Neural cell (in vitro differentiated cells): ENCODE data around the gene AXL. TPM values are rescaled to one million over a fixed set of nuclear protein-coding genes. Genes with fewer than 3 reads are reported as not detected.

Experiments
- H2AFZ ChIP-seq: fragments of 200-600, 300-800 bp; sonication (generic), shearing (Covaris generic); 2 replicates; pipeline ENCODE4 v1.6.0; 2014; ENCODE audit warnings: low read depth, mild to moderate bottlenecking, antibody characterized with exemption, low read length, moderate library complexity
- H3F3A ChIP-seq: fragments of 200-600 bp; shearing (Covaris generic); 2 replicates; pipeline ENCODE4 v1.6.1; 2016; ENCODE audit warnings: mild to moderate bottlenecking, moderate library complexity, mixed read lengths, antibody characterized with exemption, low read length; ENCODE audit not compliant: insufficient read depth, poor library complexity, severe bottlenecking
- H3K27ac ChIP-seq: fragments of 200-600, 300-800 bp; sonication (generic), shearing (Covaris generic); 2 replicates; pipeline ENCODE4 v1.5.1; 2014; ENCODE audit warnings: mild to moderate bottlenecking, low read length, moderate library complexity
- H3K27me3 ChIP-seq: fragments of 300-800, 200-600 bp; sonication (generic), shearing (Covaris generic); 2 replicates; pipeline ENCODE4 v1.6.0; 2014; ENCODE audit warnings: mild to moderate bottlenecking, low read depth, low read length, moderate library complexity; ENCODE audit not compliant: insufficient read depth
- H3K36me3 ChIP-seq: fragments of 300-800, 200-600 bp; sonication (generic), shearing (Covaris generic); 2 replicates; pipeline ENCODE4 v1.5.1; 2014; ENCODE audit warnings: mild to moderate bottlenecking, antibody characterized with exemption, low read length, moderate library complexity; ENCODE audit not compliant: insufficient read depth
- H3K4me2 ChIP-seq: fragments of 300-800, 200-600 bp; sonication (generic), shearing (Covaris generic); 2 replicates; pipeline ENCODE4 v1.6.0; 2014; ENCODE audit warnings: mild to moderate bottlenecking, low read length
- H3K4me3 ChIP-seq: fragments of 300-800, 200-600 bp; sonication (generic), shearing (Covaris generic); 2 replicates; pipeline ENCODE4 v1.5.1; 2014; ENCODE audit warnings: mild to moderate bottlenecking, low read length, moderate library complexity
- H3K79me2 ChIP-seq: fragments of 200-600 bp; shearing (Covaris generic); replicated peaks from 2 replicates; pipeline ENCODE4 v1.6.0; 2014; ENCODE audit warnings: mild to moderate bottlenecking, low read length, moderate library complexity; ENCODE audit not compliant: insufficient read depth
- H3K9ac ChIP-seq: fragments of 300-800, 200-600 bp; sonication (generic), shearing (Covaris generic); 2 replicates; pipeline ENCODE4 v1.6.1; 2016; ENCODE audit warnings: mild to moderate bottlenecking, low read length, mixed read lengths
- H3K9me2 ChIP-seq: fragments of 200-600 bp; shearing (Covaris generic); 2 replicates; pipeline ENCODE4 v1.6.1; 2016; ENCODE audit warnings: mild to moderate bottlenecking, low read length, mixed read lengths; ENCODE audit not compliant: insufficient read depth
- H3K9me3 ChIP-seq: fragments of 200-600, 300-800 bp; sonication (generic), shearing (Covaris generic); 2 replicates; pipeline ENCODE4 v1.6.1; 2016; ENCODE audit warnings: mild to moderate bottlenecking, mixed run types, low read length, moderate library complexity, mixed read lengths
- H4K20me1 ChIP-seq: fragments of 200-600 bp; shearing (Covaris generic); 2 replicates; pipeline ENCODE4 v1.6.1; 2016; ENCODE audit warnings: mild to moderate bottlenecking, mixed run types; ENCODE audit not compliant: insufficient read depth
- CTCF ChIP-seq: fragments of 450-650 bp; IDR thresholded peaks from 2 replicates; pipeline ENCODE4 v1.5.1; 2014; ENCODE audit warnings: antibody characterized with exemption, mild to moderate bottlenecking, moderate library complexity; ENCODE audit not compliant: poor library complexity, severe bottlenecking
- EP300 ChIP-seq: fragments of 450-650 bp; conservative IDR thresholded peaks from 2 replicates; pipeline ENCODE4 v1.6.1; 2014; ENCODE audit warnings: antibody characterized with exemption, mild to moderate bottlenecking, moderate library complexity; ENCODE audit not compliant: poor library complexity, severe bottlenecking
- EZH2 ChIP-seq: fragments of 200-600, 300-800 bp; shearing (Covaris generic), sonication (generic); IDR thresholded peaks from 2 replicates; pipeline ENCODE4 v1.6.1; 2014; ENCODE audit warnings: antibody characterized with exemption, low read length, borderline replicate concordance, mild to moderate bottlenecking; ENCODE audit not compliant: insufficient read depth, poor library complexity, severe bottlenecking
- MXI1 ChIP-seq: fragments of 450-650 bp; conservative IDR thresholded peaks from 2 replicates; pipeline ENCODE4 v1.6.1; 2014; ENCODE audit warnings: antibody characterized with exemption, mild to moderate bottlenecking; ENCODE audit not compliant: poor library complexity, severe bottlenecking
- POLR2AphosphoS5 ChIP-seq: IDR thresholded peaks from 2 replicates; pipeline ENCODE4 v1.6.1; 2012
- RAD21 ChIP-seq: fragments of 450-650 bp; conservative IDR thresholded peaks from 2 replicates; pipeline ENCODE4 v1.6.1; 2014; ENCODE audit warnings: antibody characterized with exemption, mild to moderate bottlenecking, moderate library complexity
- REST ChIP-seq: IDR thresholded peaks from 2 replicates; pipeline ENCODE4 v1.6.1; 2012; ENCODE audit warnings: borderline replicate concordance
- SMC3 ChIP-seq: fragments of 450-650 bp; conservative IDR thresholded peaks from 2 replicates; pipeline ENCODE4 v1.6.1; 2014; ENCODE audit warnings: antibody characterized with exemption, mild to moderate bottlenecking, moderate library complexity; ENCODE audit not compliant: poor library complexity
- TAF1 ChIP-seq: IDR thresholded peaks from 2 replicates; pipeline ENCODE4 v1.6.1; 2012; ENCODE audit warnings: low read depth
- polyA plus RNA-seq: library from polyadenylated mRNA; depleted of rRNA; stranded (reverse); fragments of >200 nt; gene quantifications from 2 replicates; pipeline ENCODE4 v1.2.3, GENCODE V29; 2014

AXL gene
- polyA plus RNA-seq, 1 donor from 2014 or later = 0.10 TPM

- TF ChIP-seq TAF1 (no peak), RAD21 (no peak), REST (no peak), SMC3 (no peak), MXI1 (no peak), EP300 (no peak), POLR2AphosphoS5 (no peak), EZH2 (no peak), CTCF (no peak)
- Histone ChIP-seq H3K4me2 (no peak overlapping the region), H3K9me3 (no peaks in the 10 kb centered on the region), H3K79me2 (no peaks in the 10 kb centered on the region), H3K27me3 (no peaks in the 10 kb centered on the region), H3K9ac (no peak overlapping the region), H2AFZ (no peak overlapping the region), H3K9me2 (no peaks in the 10 kb centered on the region), H3F3A (no peaks in the 10 kb centered on the region), H3K4me3 (no peak overlapping the region), H3K36me3 (no peaks in the 10 kb centered on the region), H4K20me1 (no peaks in the 10 kb centered on the region), H3K27ac (no peak overlapping the region)
These were observed 29.9 kb downstream of the AXL start for GRCh38 chr19:41248895-41249294.

GRCh38 chr19:41249707-41250423 lies 30.8 kb downstream of the AXL start:
- H3K79me2 ChIP-seq = no peaks in the 10 kb centered on the region
- H3K9ac ChIP-seq = no peak overlapping the region
- no peaks in the 10 kb centered on the region for H3F3A ChIP-seq
- H4K20me1 ChIP-seq = no peaks in the 10 kb centered on the region
- no peak for TF ChIP-seq SMC3
- no peak for TF ChIP-seq EZH2
- TF ChIP-seq MXI1 = no peak
- no peak for TF ChIP-seq REST
- no peak for TF ChIP-seq EP300
- no peak for TF ChIP-seq POLR2AphosphoS5
- no peak for TF ChIP-seq CTCF
- no peak for TF ChIP-seq RAD21
- no peak for TF ChIP-seq TAF1
- no peak overlapping the region for H3K4me2 ChIP-seq
- H3K9me2 ChIP-seq = no peaks in the 10 kb centered on the region
- H3K27ac ChIP-seq = no peak overlapping the region
- H3K9me3 ChIP-seq = no peaks in the 10 kb centered on the region
- no peak overlapping the region for H2AFZ ChIP-seq
- no peak overlapping the region for H3K4me3 ChIP-seq
- no peaks in the 10 kb centered on the region for H3K27me3 ChIP-seq
- no peaks in the 10 kb centered on the region for H3K36me3 ChIP-seq
